Osteoblast (primary cell): ENCODE data around the gene PCAT7. TPM values are rescaled to one million over a fixed set of nuclear protein-coding genes. Genes with fewer than 3 reads are reported as not detected.
"Not testable (repeated sequence)": the region's sequence is repeated elsewhere in the genome, so short reads cannot be mapped to it uniquely, and the experiment has no call there.

Source experiments
- DNase-seq: peaks from one replicate; pipeline ENCODE4 v3.0.0; 2011; ENCODE audit warnings: low spot score, mixed read lengths; ENCODE audit not compliant: insufficient read length; ENCODE audit errors: missing footprints
- H2AFZ ChIP-seq: 2 replicates; pipeline ENCODE4 v1.6.0; 2011; ENCODE audit warnings: mild to moderate bottlenecking, low read length
- H3K27ac ChIP-seq: 2 replicates; pipeline ENCODE4 v1.5.1; 2011; ENCODE audit warnings: mild to moderate bottlenecking, low read depth, low read length, moderate library complexity
- H3K27me3 ChIP-seq: 2 replicates; pipeline ENCODE4 v1.6.0; 2012; ENCODE audit warnings: mild to moderate bottlenecking, control low read depth, inconsistent platforms, low read length, moderate library complexity; ENCODE audit not compliant: insufficient read depth
- H3K36me3 ChIP-seq: 2 replicates; pipeline ENCODE4 v1.5.1; 2011; ENCODE audit warnings: mild to moderate bottlenecking, low read length, control low read depth, moderate library complexity; ENCODE audit not compliant: insufficient read depth
- H3K4me1 ChIP-seq: 2 replicates; pipeline ENCODE4 v1.5.1; 2011; ENCODE audit warnings: mild to moderate bottlenecking, low read length, control low read depth, moderate library complexity; ENCODE audit not compliant: insufficient read depth
- H3K4me2 ChIP-seq: 2 replicates; pipeline ENCODE4 v1.6.0; 2011; ENCODE audit warnings: mild to moderate bottlenecking, low read length; ENCODE audit not compliant: insufficient read depth
- H3K4me3 ChIP-seq: fragments of 200-600 bp; sonication (generic); 3 replicates; pipeline ENCODE4 v1.5.1; 2012; ENCODE audit warnings: mild to moderate bottlenecking, low read length, inconsistent platforms; ENCODE audit not compliant: insufficient read depth
- H3K79me2 ChIP-seq: 2 replicates; pipeline ENCODE4 v1.6.0; 2012; ENCODE audit warnings: mild to moderate bottlenecking, low read length, control low read depth, inconsistent platforms; ENCODE audit not compliant: insufficient read depth
- H3K9me3 ChIP-seq: 2 replicates; pipeline ENCODE4 v1.5.1; 2011; ENCODE audit warnings: low read depth, low read length, control low read depth
- H4K20me1 ChIP-seq: 2 replicates; pipeline ENCODE4 v1.6.0; 2012; ENCODE audit warnings: mild to moderate bottlenecking, low read length, control low read depth; ENCODE audit not compliant: insufficient read depth
- CTCF ChIP-seq: IDR thresholded peaks from 2 replicates; pipeline ENCODE4 v1.5.1; 2011; ENCODE audit warnings: mild to moderate bottlenecking, low read depth, low read length, moderate library complexity; ENCODE audit errors: extremely low read depth
- total RNA-seq: library from RNA; depleted of rRNA; stranded (reverse); fragments of >200 nt; gene quantifications from 2 replicates; pipeline ENCODE4 v1.2.3, GENCODE V29; 2012

The PCAT7 gene
- total RNA-seq, 1 donor, result 0.36 TPM

GRCh38 chr9:94560237-94560636 is 5.4 kb downstream of the PCAT7 start:
- H3K9me3 ChIP-seq, result no peaks in the 10 kb centered on the region
- H3K4me2 ChIP-seq, result no peak overlapping the region
- H3K4me3 ChIP-seq, result no peak overlapping the region
- H3K27ac ChIP-seq, result no peak overlapping the region
- no peak for DNase-seq
- TF ChIP-seq CTCF, result no peak
- peaks cover 3% of the 10 kb centered on the region for H3K27me3 ChIP-seq
- no peaks in the 10 kb centered on the region for H3K79me2 ChIP-seq
- no peak overlapping the region for H2AFZ ChIP-seq
- H3K4me1 ChIP-seq, result no peaks in the 10 kb centered on the region
- no peaks in the 10 kb centered on the region for H3K36me3 ChIP-seq
- no peaks in the 10 kb centered on the region for H4K20me1 ChIP-seq

- Histone ChIP-seq H3K4me2 (no peak overlapping the region), H3K79me2 (no peaks in the 10 kb centered on the region), H3K27me3 (no peaks in the 10 kb centered on the region), H3K36me3 (no peaks in the 10 kb centered on the region), H4K20me1 (no peaks in the 10 kb centered on the region), H3K27ac (no peak overlapping the region), H3K9me3 (no peaks in the 10 kb centered on the region), H3K4me1 (no peaks in the 10 kb centered on the region), H2AFZ (no peak overlapping the region), H3K4me3 (no peak overlapping the region)
- DNase-seq, result no peak
- no peak for TF ChIP-seq CTCF
These were observed 8.7 kb downstream of the PCAT7 start for GRCh38 chr9:94563548-94563947.

GRCh38 chr9:94564279-94564678 is 9.4 kb downstream of the PCAT7 start:
- DNase-seq, H3K4me3 ChIP-seq, H2AFZ ChIP-seq, H3K4me2 ChIP-seq, H3K79me2 ChIP-seq, H3K27me3 ChIP-seq, H3K9me3 ChIP-seq, H4K20me1 ChIP-seq, H3K36me3 ChIP-seq, H3K4me1 ChIP-seq, H3K27ac ChIP-seq: not testable (repeated sequence)

- Histone ChIP-seq H3K36me3 (no peaks in the 10 kb centered on the region), H3K27me3 (peaks cover 3% of the 10 kb centered on the region)
- DNase-seq, result no peak
These were observed 11.7 kb downstream of the PCAT7 start for GRCh38 chr9:94566550-94566949.

More at GRCh38 chr9:94566550-94566949, 11.7 kb downstream of the PCAT7 start:
- no peak overlapping the region for H3K27ac ChIP-seq
- no peak for TF ChIP-seq CTCF
- no peak overlapping the region for H3K4me3 ChIP-seq
- no peaks in the 10 kb centered on the region for H3K4me1 ChIP-seq
- no peaks in the 10 kb centered on the region for H3K79me2 ChIP-seq
- no peak overlapping the region for H3K4me2 ChIP-seq
- H2AFZ ChIP-seq, result no peak overlapping the region
- no peaks in the 10 kb centered on the region for H4K20me1 ChIP-seq
- no peaks in the 10 kb centered on the region for H3K9me3 ChIP-seq
